HEK293T (cell line): ENCODE results near the gene BAZ1B.

ENCODE experiments used
- ARNT ChIP-seq: fragments of 450-650 bp; IDR thresholded peaks from 2 replicates; pipeline ENCODE4 v1.6.1; 2017; ENCODE audit warnings: mild to moderate bottlenecking
- BHLHE40 ChIP-seq: fragments of 450-650 bp; IDR thresholded peaks from 2 replicates; pipeline ENCODE4 v1.6.1; 2016; ENCODE audit warnings: mild to moderate bottlenecking, moderate library complexity, borderline replicate concordance
- FOXK2 ChIP-seq: fragments of 450-650 bp; IDR thresholded peaks from 2 replicates; pipeline ENCODE4 v1.6.1; 2016; ENCODE audit warnings: mild to moderate bottlenecking
- L3MBTL2 ChIP-seq: fragments of 450-650 bp; conservative IDR thresholded peaks from 2 replicates; pipeline ENCODE4 v1.6.1; 2016; ENCODE audit warnings: mild to moderate bottlenecking
- LEF1 ChIP-seq: fragments of 450-650 bp; IDR thresholded peaks from 2 replicates; pipeline ENCODE4 v1.6.1; 2017; ENCODE audit warnings: mild to moderate bottlenecking, borderline replicate concordance
- NFRKB ChIP-seq: fragments of 450-650 bp; IDR thresholded peaks from 2 replicates; pipeline ENCODE4 v1.6.1; 2016; ENCODE audit warnings: mild to moderate bottlenecking, moderate library complexity
- TARDBP ChIP-seq: fragments of 450-650 bp; IDR thresholded peaks from 2 replicates; pipeline ENCODE4 v1.6.1; 2016
- ZNF384 ChIP-seq: fragments of 450-650 bp; IDR thresholded peaks from 2 replicates; pipeline ENCODE4 v1.6.1; 2016

- TF ChIP-seq ARNT (no peak), LEF1 (no peak), ZNF384 (no peak), BHLHE40 (no peak), NFRKB (no peak), L3MBTL2 (no peak), FOXK2 (no peak), TARDBP (no peak)
These were observed 75.4 kb downstream of the BAZ1B start for GRCh38 chr7:73446682-73447081.
